SIG-M5 treated with dmso at 0.1 percent for 504 hours (cell line): Measurements from ENCODE around the gene TARS1.
"Not testable (repeated sequence)": the region's sequence is repeated elsewhere in the genome, so short reads cannot be mapped to it uniquely, and the experiment has no call there.

ENCODE experiments used
- DNase-seq: peaks from one replicate; lab custom pipeline; 2025; ENCODE audit not compliant: unreplicated experiment; lab: John Stamatoyannopoulos, UW

TARS1 gene

GRCh38 chr5:33482335-33482734 is 41.6 kb downstream of the TARS1 start:
- DNase-seq = no peak

DNA sequence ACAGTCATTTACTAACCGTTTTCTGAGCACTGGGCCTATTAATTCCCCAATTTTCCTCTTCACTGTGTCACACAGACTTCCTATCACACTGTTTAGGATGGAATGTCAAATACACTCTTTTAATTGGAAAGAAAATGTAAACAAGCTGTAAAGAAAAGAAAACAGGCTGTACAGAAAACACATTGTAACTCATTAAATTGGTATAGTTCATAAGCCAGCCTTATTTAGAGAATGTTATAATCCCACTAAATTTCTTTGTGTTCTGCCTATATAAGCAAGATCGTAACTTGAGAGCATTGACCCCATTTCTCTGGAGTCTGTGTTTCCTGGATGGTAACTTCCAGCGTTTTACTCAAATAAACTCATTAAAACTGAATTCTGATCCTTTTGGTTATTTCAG is 46.5 kb downstream of the TARS1 start:
- DNase-seq = no peak

DNA sequence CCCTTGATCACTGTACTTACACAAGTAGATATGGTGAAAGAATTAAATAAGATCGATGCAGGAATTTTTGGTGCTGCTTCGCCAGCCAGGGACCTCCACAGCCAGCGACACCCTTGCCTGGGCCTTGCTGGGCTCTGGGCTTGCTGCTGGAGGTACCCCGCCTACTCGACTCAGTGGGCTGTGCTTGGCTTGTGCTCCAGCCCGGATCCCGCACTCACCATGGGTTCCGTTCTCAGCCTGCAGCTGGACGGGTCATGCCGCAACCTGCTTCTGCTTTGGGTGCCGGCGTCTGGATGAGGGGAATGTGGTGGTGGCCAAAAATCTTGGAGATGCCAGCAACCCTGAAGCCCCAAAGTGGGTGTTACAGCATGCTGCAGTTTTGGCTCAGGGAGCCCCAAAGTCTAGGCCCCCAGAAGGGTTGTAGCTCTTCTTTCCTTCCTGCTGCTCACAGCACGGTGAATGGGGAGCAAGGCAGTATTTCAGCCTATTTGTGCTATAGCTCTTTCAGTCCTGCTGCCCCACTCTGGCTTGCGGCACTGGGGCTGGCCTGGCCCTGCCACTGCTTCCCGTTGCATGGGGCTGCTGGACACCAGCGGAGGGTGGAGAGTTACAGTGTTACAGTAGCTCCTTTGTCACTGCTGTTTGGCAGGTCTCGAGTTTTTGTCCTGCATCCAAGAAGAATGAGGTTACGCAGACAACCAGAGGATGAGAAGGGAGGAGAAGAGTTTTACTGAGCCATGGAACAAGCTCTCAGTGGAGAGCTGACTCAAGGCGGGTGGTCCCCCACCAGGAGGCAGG is 48.0 kb downstream of the TARS1 start:
- no peak for DNase-seq

DNA sequence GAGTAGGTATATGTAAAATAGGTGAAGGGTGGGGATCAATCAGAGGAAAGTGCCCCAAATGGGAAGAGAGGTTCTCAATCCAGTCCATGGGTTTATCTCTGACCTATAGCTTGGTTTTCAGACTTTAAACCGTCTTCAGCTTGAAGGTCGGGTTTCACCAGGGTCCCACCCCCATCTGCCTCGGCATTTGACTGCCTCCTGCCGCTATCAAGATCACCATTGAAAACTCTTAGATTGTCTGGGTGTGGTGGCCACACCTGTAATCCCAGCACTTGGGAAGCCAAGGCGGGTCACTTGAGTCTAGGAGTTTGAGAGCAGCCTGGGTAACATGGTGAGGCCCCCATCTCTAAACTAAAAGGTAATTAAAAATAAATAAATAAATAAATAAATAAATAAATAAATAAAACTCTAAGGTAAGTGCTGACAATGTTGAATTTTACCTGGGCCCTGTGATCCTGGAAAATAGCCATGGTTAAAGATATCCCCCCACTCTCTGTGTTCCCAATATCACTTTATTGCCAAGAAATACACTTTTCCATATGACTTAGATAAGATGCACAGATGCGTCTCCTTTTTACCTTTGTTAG is 48.8 kb downstream of the TARS1 start:
- DNase-seq = no peak

- no peak for DNase-seq
Observed at GRCh38 chr5:33490071-33490665, 49.4 kb downstream of the TARS1 start.

- no peak for DNase-seq
Observed at GRCh38 chr5:33491941-33492340, 51.2 kb downstream of the TARS1 start.

DNA sequence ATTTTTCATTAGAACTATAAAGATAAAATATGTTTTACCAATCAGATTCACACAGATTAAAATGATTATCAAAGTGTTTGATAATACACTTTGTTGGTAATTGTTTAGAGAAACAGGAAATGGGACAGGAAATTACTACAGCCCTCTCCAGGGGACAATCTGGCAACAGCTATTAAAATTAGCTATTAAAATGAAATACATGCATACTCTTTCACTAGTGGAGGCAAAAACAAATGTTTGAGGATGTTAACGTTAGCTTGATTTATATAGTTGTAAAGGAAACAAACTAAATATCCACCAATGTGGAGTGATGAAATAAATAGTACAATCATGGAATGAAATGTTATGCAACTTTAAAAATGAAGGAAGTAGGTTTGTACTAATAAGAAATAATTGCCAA is 53.7 kb downstream of the TARS1 start:
- DNase-seq = no peak

GRCh38 chr5:33501260-33501659 is 60.5 kb downstream of the TARS1 start:
- DNase-seq = no peak

- DNase-seq = no peak
Observed at GRCh38 chr5:33501899-33502298, 61.1 kb downstream of the TARS1 start.

GRCh38 chr5:33504570-33504969 is 63.8 kb downstream of the TARS1 start:
- no peak for DNase-seq

DNA sequence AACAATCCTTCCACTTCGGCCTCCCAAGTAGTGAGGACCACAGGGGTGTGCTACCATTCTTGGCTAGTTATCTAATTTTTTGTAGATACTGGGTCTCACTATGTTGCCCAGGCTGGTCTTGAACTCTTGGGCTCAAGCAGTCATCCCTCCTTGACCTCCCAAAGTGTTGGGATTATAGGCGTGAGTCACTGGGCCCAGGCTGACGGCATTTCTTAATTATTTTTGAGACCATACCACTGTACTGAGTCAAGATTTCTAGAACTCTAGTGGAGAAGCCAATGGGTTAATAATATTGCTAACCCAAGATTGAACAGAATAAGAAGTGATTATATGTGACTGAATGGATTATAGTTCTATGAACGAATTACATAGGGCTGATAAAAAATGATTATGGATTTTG is 66.7 kb downstream of the TARS1 start:
- DNase-seq = no peak

GRCh38 chr5:33509036-33509435 is 68.3 kb downstream of the TARS1 start:
- no peak for DNase-seq

DNA sequence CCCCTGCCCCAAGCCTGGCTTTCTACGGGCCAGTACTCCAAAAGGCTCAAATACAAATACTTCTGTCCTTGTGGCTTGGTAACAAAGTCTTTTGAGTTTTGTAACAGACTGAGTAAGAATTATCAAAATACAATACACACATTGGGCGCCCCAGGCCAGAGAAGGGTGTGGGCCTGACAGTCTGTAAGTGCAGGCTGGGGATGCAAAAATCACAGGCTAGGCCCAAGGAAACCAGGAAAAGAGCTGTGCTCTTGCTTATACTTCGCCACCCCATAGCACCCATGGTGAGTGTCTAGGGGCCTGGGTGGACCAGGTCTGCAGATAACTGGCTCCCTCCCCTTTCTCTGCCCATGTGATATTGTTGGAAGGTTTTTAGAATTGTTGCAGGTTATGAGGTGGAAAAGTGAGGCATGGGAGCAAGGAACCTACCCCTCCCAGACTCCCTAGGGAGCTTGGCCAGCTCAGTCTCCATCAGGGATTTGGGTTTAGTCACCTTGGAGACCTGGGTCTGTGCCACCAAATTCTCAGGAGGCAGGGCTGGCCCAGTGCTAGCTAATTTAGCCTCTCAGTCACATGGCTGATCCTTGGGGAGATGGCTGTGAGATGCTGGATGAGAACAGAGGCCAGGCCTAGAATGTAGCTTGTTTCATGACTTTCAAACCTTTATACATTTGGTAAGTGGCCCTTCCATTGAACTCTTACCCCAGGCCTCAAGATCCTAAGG is 72.9 kb downstream of the TARS1 start:
- no peak for DNase-seq

GRCh38 chr5:33515366-33515765 is 74.6 kb downstream of the TARS1 start:
- DNase-seq = not testable (repeated sequence)

DNA sequence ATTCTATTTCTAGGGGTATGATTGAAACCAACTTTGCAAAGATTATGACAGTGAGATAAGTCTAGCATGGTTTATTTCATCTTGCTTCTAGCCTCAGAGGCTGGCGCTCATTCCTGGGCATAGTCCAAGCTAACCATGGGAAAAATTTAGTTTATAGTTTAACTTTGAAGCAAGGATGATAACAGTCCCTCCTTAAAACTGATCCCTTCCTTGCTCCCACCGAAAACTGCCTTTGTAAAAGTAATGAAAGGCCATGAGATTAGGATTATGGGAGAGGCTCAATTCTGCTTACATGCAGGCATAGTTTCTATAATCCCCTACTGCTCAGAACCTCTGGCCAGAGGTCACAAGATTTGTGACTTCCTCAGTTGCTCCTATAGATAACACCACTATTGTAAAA is 75.7 kb downstream of the TARS1 start:
- DNase-seq = no peak
